ENCODE results near the gene FBXO41.

Gene FBXO41

GRCh38 chr2:73244580-73244979 is 39.7 kb downstream of the FBXO41 start:
- DNase-seq = no peak

- DNase-seq = no peak
Observed at GRCh38 chr2:73243884-73244570, 40.3 kb downstream of the FBXO41 start.

GRCh38 chr2:73239776-73240175 is 44.5 kb downstream of the FBXO41 start:
- no peak for DNase-seq

GRCh38 chr2:73238976-73239375 is 45.3 kb downstream of the FBXO41 start:
- no peak for DNase-seq

- DNase-seq = no peak
Observed at GRCh38 chr2:73238149-73238548, 46.1 kb downstream of the FBXO41 start.

GRCh38 chr2:73237168-73237567 is 47.1 kb downstream of the FBXO41 start:
- no peak for DNase-seq

GRCh38 chr2:73235315-73236028 is 48.8 kb downstream of the FBXO41 start:
- DNase-seq = no peak

- DNase-seq = peak; percentile 88 to 92
Observed at GRCh38 chr2:73233932-73234832, 50.1 kb downstream of the FBXO41 start, which contains the start of gene CCT7. TSS of gene CCT7 (plus strand) at chr2:73234308. CDS start at chr2:73234379, 71 bp downstream.

- DNase-seq = peak; percentile 100
Observed at GRCh38 chr2:73233154-73233931, 50.9 kb downstream of the FBXO41 start, which contains the start of gene PRADC1. TSS of gene PRADC1 (minus strand) at chr2:73233239. CDS start at chr2:73233160, 79 bp downstream.

GRCh38 chr2:73232403-73233153 is 51.7 kb downstream of the FBXO41 start:
- peak in 1 of 2 donors; percentile 28 for DNase-seq

- DNase-seq = no peak
Observed at GRCh38 chr2:73228631-73229030, 55.6 kb downstream of the FBXO41 start.

GRCh38 chr2:73227086-73227485 is 57.2 kb downstream of the FBXO41 start:
- DNase-seq = no peak

- DNase-seq = peak; percentile 24 to 37
Observed at GRCh38 chr2:73225513-73226360, 58.5 kb downstream of the FBXO41 start.

GRCh38 chr2:73223821-73224220 is 60.5 kb downstream of the FBXO41 start:
- DNase-seq = no peak

- DNase-seq = no peak
Observed at GRCh38 chr2:73218298-73218697, 66.0 kb downstream of the FBXO41 start.

- DNase-seq = no peak
Observed at GRCh38 chr2:73217826-73218225, 66.5 kb downstream of the FBXO41 start.

- no peak for DNase-seq
Observed at GRCh38 chr2:73217160-73217559, 67.1 kb downstream of the FBXO41 start.

GRCh38 chr2:73215254-73215653 is 69.0 kb downstream of the FBXO41 start:
- DNase-seq = no peak

- peak; percentile 89 to 91 for DNase-seq
Observed at GRCh38 chr2:73214120-73215035, 69.9 kb downstream of the FBXO41 start, which contains the start of gene SMYD5. TSS of gene SMYD5 (plus strand) at chr2:73214245. CDS start at chr2:73214267, 22 bp downstream.

Data from inflammatory macrophage (primary cell).